ENCODE measurements around the gene RASAL2. TPM values are rescaled to one million over a fixed set of nuclear protein-coding genes. Genes with fewer than 3 reads are reported as not detected.

RASAL2 gene
- total and polyA plus RNA-seq, 9 of the 15 experiments (the other 6 are each of a cell fraction or from before 2014, with no cell fraction given): 0.13 to 1.0 (median 0.62) TPM

GRCh38 chr1:178465011-178465410 is 371.1 kb downstream of the RASAL2 start:
- ATAC-seq (no peak), FAIRE-seq (no peak), DNase-seq (ENCODE audit: extremely low read depth in 1 of 4, low spot score in 3 of 4) (no peak)
- Histone ChIP-seq H4K20me1 (replicated peaks; ENCODE audit: control insufficient read depth, insufficient read depth, low read length) (no peaks in the 10 kb centered on the region), H3K4me2 (ENCODE audit: insufficient read depth, low read length) (no peak overlapping the region), H2AFZ (ENCODE audit: low read depth, low read length) (no peak overlapping the region), H3K9me3 (replicated peaks; ENCODE audit: control insufficient read depth, insufficient read depth, low read depth, low read length) (no peaks in the 10 kb centered on the region), H3K4me1 (replicated peaks in 1 of 2; ENCODE audit: control insufficient read depth in 2 of 2, insufficient read depth in 2 of 2, low read length in 2 of 2) (no peaks in the 10 kb centered on the region), H3K9ac (ENCODE audit: insufficient read depth in 1 of 2, low read depth in 2 of 2, low read length in 2 of 2) (no peak overlapping the region), H3K27ac (ENCODE audit: extremely low read depth, low read depth, low read length) (no peak overlapping the region), H3K79me2 (ENCODE audit: control insufficient read depth, insufficient read depth, low read length) (no peaks in the 10 kb centered on the region), H3K36me3 (ENCODE audit: control insufficient read depth, insufficient read depth, low read length) (no peaks in the 10 kb centered on the region), H3K9me1 (ENCODE audit: control insufficient read depth, insufficient read depth, low read length) (no peaks in the 10 kb centered on the region), H3K4me3 (no peak overlapping the region), H3K27me3 (ENCODE audit: control insufficient read depth in 2 of 2, insufficient read depth in 2 of 2, low read length in 2 of 2) (no peaks in the 10 kb centered on the region)
- intact Hi-C loops (cut with micrococcal nuclease): no loop called here
- in situ Hi-C loops (cut with MboI): no loop called here
- TF ChIP-seq AFF1 (IDR thresholded peaks at IDR 0.05; ENCODE audit: low read depth in 1 of 2, partially characterized antibody in 2 of 2) (no peak), HDAC3 (IDR thresholded peaks at IDR 0.05; ENCODE audit: borderline replicate concordance, partially characterized antibody) (no peak), SAP30 (IDR thresholded peaks at IDR 0.05; ENCODE audit: borderline replicate concordance, insufficient read depth, low read depth, low read length, poor library complexity, severe bottlenecking) (no peak), ETS2 (tag; IDR thresholded peaks at IDR 0.05; ENCODE audit: borderline replicate concordance, poor library complexity, severe bottlenecking) (no peak), ESRRB (CRISPR knock-in tag; IDR thresholded peaks at IDR 0.05; ENCODE audit: borderline replicate concordance) (no peak), GTF2B (IDR thresholded peaks at IDR 0.05; ENCODE audit: extremely low read depth, insufficient read length) (no peak), RAD51 (IDR thresholded peaks at IDR 0.05; ENCODE audit: borderline replicate concordance, low read depth) (no peak), NFYB (IDR thresholded peaks at IDR 0.05; ENCODE audit: extremely low read depth, insufficient read length) (no peak), GATA2 (CRISPR knock-in tag; IDR thresholded peaks at IDR 0.05) (no peak), ZNF57 (CRISPR knock-in tag; IDR thresholded peaks at IDR 0.05) (no peak), DACH1 (IDR thresholded peaks at IDR 0.05; ENCODE audit: partially characterized antibody) (no peak), TAF7 (tag; IDR thresholded peaks at IDR 0.05) (no peak), POLR3A (IDR thresholded peaks at IDR 0.05; ENCODE audit: borderline replicate concordance, extremely low read depth, insufficient read depth, insufficient read length) (no peak)
- ChIA-PET CTCF (ENCODE audit: low intra/inter-chr PET ratio) (no interaction called here), POLR2A (no interaction called here)
- BruUV-seq (replicated peaks): no TSS peak

Data from K562 (cell line).